ENCODE data around the gene CARD11.

GRCh38 chr7:2876031-2876731 is 167.5 kb downstream of the CARD11 start:
- no peak for TF ChIP-seq CTCF (conservative IDR thresholded peaks at IDR 0.05 in 1 of 2, IDR thresholded peaks at IDR 0.05 in 1 of 2; ENCODE audit: low read depth in 1 of 2, low read length in 2 of 2)
- TF ChIP-seq EZH2 (IDR thresholded peaks at IDR 0.05; ENCODE audit: low read length, missing control alignments), result no peak

Measured in fibroblast of lung (primary cell).